ENCODE data around the gene GRM4.

DNA sequence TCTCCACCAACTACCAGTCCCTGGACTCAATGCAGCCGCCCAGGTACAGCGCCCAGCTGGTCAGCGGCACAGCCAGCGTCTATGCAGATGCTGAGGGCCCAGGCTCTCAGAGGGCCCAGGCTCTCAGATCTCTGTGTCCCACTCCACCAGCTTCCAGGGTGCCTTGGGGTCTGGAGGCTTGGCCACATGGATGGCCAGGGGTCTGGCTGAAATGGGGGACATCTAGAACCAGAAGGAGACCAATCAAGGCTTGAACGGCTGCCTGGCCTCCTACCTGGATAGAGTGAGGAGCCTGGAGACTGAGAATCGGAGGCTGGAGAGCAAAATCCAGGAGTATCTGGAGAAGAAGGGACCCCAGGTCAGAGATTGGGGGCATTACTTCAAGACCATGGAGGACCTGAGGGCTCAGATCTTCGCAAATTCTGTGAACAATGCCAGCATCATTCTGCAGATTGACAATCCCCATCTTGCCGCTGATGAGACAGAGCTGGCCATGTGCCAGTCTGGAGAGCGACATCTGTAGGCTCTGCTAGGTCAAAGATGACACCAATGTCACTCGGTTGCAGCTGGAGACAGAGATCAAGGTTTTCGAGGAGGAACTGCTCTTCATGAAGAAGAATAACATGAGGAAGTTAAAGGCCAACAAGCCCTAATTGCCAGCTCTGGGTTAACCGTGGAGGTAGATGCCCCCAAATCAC, 44.1 kb upstream of the GRM4 start:
- TF ChIP-seq, protein P1, sequence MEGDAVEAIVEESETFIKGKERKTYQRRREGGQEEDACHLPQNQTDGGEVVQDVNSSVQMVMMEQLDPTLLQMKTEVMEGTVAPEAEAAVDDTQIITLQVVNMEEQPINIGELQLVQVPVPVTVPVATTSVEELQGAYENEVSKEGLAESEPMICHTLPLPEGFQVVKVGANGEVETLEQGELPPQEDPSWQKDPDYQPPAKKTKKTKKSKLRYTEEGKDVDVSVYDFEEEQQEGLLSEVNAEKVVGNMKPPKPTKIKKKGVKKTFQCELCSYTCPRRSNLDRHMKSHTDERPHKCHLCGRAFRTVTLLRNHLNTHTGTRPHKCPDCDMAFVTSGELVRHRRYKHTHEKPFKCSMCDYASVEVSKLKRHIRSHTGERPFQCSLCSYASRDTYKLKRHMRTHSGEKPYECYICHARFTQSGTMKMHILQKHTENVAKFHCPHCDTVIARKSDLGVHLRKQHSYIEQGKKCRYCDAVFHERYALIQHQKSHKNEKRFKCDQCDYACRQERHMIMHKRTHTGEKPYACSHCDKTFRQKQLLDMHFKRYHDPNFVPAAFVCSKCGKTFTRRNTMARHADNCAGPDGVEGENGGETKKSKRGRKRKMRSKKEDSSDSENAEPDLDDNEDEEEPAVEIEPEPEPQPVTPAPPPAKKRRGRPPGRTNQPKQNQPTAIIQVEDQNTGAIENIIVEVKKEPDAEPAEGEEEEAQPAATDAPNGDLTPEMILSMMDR (IDR thresholded peaks at IDR 0.05): no peak
- TF ChIP-seq POLR2A (IDR thresholded peaks at IDR 0.05): no peak

All from heart left ventricle (tissue), 13 donors.